Mesenchymal stem cell (in vitro differentiated cells and primary cell): ENCODE measurements around the gene PCP4.

Experiments used
- DNase-seq: peaks from one replicate; pipeline ENCODE4 v3.0.0-alpha.2; 2013
- H2AFZ ChIP-seq: one replicate; pipeline ENCODE4 v1.6.1; 2013; ENCODE audit warnings: low read depth, mild to moderate bottlenecking, control low read depth, inconsistent platforms, low read length, moderate library complexity
- H2AK5ac ChIP-seq: 2 replicates; pipeline ENCODE4 v1.6.1; 2013; ENCODE audit warnings: low read length, moderate library complexity, mild to moderate bottlenecking, inconsistent platforms; ENCODE audit not compliant: severe bottlenecking
- H2BK120ac ChIP-seq: one replicate; pipeline ENCODE4 v1.6.1; 2013; ENCODE audit warnings: low read depth, mild to moderate bottlenecking, inconsistent platforms, low read length, moderate library complexity
- H2BK12ac ChIP-seq, 2 experiments: one replicate each; pipeline ENCODE4 v1.6.1; 2013; ENCODE audit warnings: inconsistent platforms in 2 of 2, low read length in 2 of 2, mild to moderate bottlenecking in 2 of 2, moderate library complexity in 2 of 2, control low read depth in 1 of 2
- H2BK15ac ChIP-seq: one replicate; pipeline ENCODE4 v1.6.1; 2013; ENCODE audit warnings: mild to moderate bottlenecking, low read depth, inconsistent platforms; ENCODE audit not compliant: poor library complexity, severe bottlenecking
- H2BK5ac ChIP-seq: 2 replicates; pipeline ENCODE4 v1.6.1; 2013; ENCODE audit warnings: low read depth, mild to moderate bottlenecking, low read length, control low read depth, inconsistent platforms; ENCODE audit not compliant: poor library complexity, severe bottlenecking
- H3K14ac ChIP-seq, 2 experiments: one replicate each; pipeline ENCODE4 v1.6.1; 2013; ENCODE audit warnings: inconsistent platforms in 2 of 2, low read length in 2 of 2, control low read depth in 1 of 2, mild to moderate bottlenecking in 1 of 2, moderate library complexity in 1 of 2
- H3K18ac ChIP-seq, 2 experiments: one replicate each; pipeline ENCODE4 v1.6.1; 2013; ENCODE audit warnings: inconsistent platforms in 2 of 2, low read length in 2 of 2, control low read depth in 1 of 2, low read depth in 1 of 2, mild to moderate bottlenecking in 1 of 2
- H3K23ac ChIP-seq, 2 experiments: one replicate each; pipeline ENCODE4 v1.6.1; 2013; ENCODE audit warnings: inconsistent platforms in 2 of 2, low read length in 2 of 2, mild to moderate bottlenecking in 2 of 2, moderate library complexity in 2 of 2, control low read depth in 1 of 2
- H3K27ac ChIP-seq: 2 replicates; pipeline ENCODE4 v1.5.1; 2013; ENCODE audit warnings: mild to moderate bottlenecking, moderate library complexity, low read length, control low read depth, inconsistent platforms; ENCODE audit not compliant: poor library complexity, severe bottlenecking
- H3K27me3 ChIP-seq, 2 experiments: 2 replicates each; pipeline versions ENCODE4 v1.6.1 to v1.7.0; 2013; ENCODE audit warnings: low read length in 2 of 2, mild to moderate bottlenecking in 2 of 2, moderate library complexity in 2 of 2, control low read depth in 1 of 2, inconsistent platforms in 1 of 2; ENCODE audit not compliant: control insufficient read depth in 1 of 2, insufficient read depth in 1 of 2
- H3K36me3 ChIP-seq, 2 experiments: 2 replicates each; pipeline versions ENCODE4 v1.6.1 to v1.7.0; 2013; ENCODE audit warnings: low read length in 2 of 2, control low read depth in 1 of 2, inconsistent platforms in 1 of 2, low read depth in 1 of 2, mild to moderate bottlenecking in 1 of 2; ENCODE audit not compliant: insufficient read depth in 2 of 2, control insufficient read depth in 1 of 2
- H3K4ac ChIP-seq, 2 experiments: one replicate each; pipeline ENCODE4 v1.6.1; 2013; ENCODE audit warnings: inconsistent platforms in 2 of 2, low read length in 2 of 2, mild to moderate bottlenecking in 2 of 2, moderate library complexity in 2 of 2, control low read depth in 1 of 2, low read depth in 1 of 2
- H3K4me1 ChIP-seq: 2 replicates; pipeline ENCODE4 v1.6.1; 2013; ENCODE audit warnings: low read depth, low read length, control low read depth; ENCODE audit not compliant: control insufficient read depth, insufficient read depth
- H3K4me2 ChIP-seq: 2 replicates; pipeline ENCODE4 v1.6.1; 2013; ENCODE audit warnings: low read length, mild to moderate bottlenecking, inconsistent platforms; ENCODE audit not compliant: poor library complexity, severe bottlenecking
- H3K4me3 ChIP-seq, 2 experiments: 2 replicates each; pipeline versions ENCODE4 v1.5.1 to v1.7.0; 2013; ENCODE audit warnings: low read length in 2 of 2, mild to moderate bottlenecking in 2 of 2, control low read depth in 1 of 2, low read depth in 1 of 2; ENCODE audit not compliant: insufficient read depth in 1 of 2
- H3K79me1 ChIP-seq: replicated peaks from 2 replicates; pipeline ENCODE4 v1.6.1; 2013; ENCODE audit warnings: mild to moderate bottlenecking, control low read depth, low read length, inconsistent platforms; ENCODE audit not compliant: poor library complexity, severe bottlenecking
- H3K9ac ChIP-seq: 2 replicates; pipeline ENCODE4 v1.7.0; 2013; ENCODE audit warnings: mild to moderate bottlenecking, low read length, moderate library complexity
- H3K9me3 ChIP-seq: 2 replicates; pipeline ENCODE4 v1.7.0; 2013; ENCODE audit warnings: mild to moderate bottlenecking, low read length; ENCODE audit not compliant: control insufficient read depth
- H4K8ac ChIP-seq: one replicate; pipeline ENCODE4 v1.6.1; 2013; ENCODE audit warnings: inconsistent platforms, mild to moderate bottlenecking, low read length, moderate library complexity
- H4K91ac ChIP-seq: one replicate; pipeline ENCODE4 v1.6.1; 2013; ENCODE audit warnings: mild to moderate bottlenecking, low read length, inconsistent platforms
- WGBS: methylation state at CpG from one replicate; pipeline ENCODE4 v1.1.7; 2013; ENCODE audit warnings: mixed read lengths; 5-methylcytosine and 5-hydroxymethylcytosine counted together

PCP4 gene

DNA sequence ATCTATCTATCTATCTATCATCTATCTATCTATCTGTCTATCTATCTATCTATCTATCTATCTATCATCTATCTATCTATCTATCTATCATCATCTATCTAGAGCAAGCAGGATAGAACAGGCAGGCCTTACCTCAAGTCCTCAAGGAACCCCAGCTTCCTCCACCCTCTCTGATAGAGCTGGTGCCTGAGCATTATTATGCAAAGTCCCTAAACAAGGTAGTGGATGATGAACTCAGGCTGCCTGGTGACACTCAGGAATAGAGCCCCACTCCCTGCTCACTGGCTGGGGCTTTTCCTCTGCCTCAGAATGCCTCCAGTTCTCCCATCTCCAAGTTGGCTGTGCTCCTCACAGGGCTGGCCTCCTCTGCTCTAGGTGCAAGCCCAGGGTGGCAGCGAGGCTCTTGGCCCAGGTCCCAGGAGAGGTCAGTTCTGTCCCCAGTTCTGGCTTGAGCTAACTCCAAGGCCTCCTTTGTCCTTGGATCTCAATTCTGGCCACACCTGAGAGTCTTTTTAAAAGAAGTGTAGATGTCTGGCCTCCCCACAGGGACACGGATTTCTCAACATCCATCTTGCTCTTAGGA lies 60.2 kb downstream of the PCP4 start:
- no peaks in the 10 kb centered on the region for H3K4me1 ChIP-seq
- H3K36me3 ChIP-seq = no peaks in the 10 kb centered on the region
- H3K79me1 ChIP-seq = no peaks in the 10 kb centered on the region
- H3K14ac ChIP-seq = no peak overlapping the region
- H2BK5ac ChIP-seq = no peak overlapping the region
- no peak overlapping the region for H3K23ac ChIP-seq
- H3K27me3 ChIP-seq = no peaks in the 10 kb centered on the region
- no peak overlapping the region for H3K9ac ChIP-seq
- H4K91ac ChIP-seq = no peak overlapping the region
- no peak overlapping the region for H2BK120ac ChIP-seq
- no peak overlapping the region for H3K4ac ChIP-seq
- H3K4me3 ChIP-seq = no peak overlapping the region
- no peak overlapping the region for H3K27ac ChIP-seq
- H2AFZ ChIP-seq = no peak overlapping the region
- H3K9me3 ChIP-seq = no peaks in the 10 kb centered on the region
- H2AK5ac ChIP-seq = no peak overlapping the region
- H4K8ac ChIP-seq = no peak overlapping the region
- DNase-seq = no peak
- no peak overlapping the region for H3K18ac ChIP-seq
- H2BK15ac ChIP-seq = no peak overlapping the region
- H2BK12ac ChIP-seq = no peak overlapping the region
- H3K4me2 ChIP-seq = no peak overlapping the region
- WGBS = 36% methylated on average over 1 of the region's 2 CpGs

DNA sequence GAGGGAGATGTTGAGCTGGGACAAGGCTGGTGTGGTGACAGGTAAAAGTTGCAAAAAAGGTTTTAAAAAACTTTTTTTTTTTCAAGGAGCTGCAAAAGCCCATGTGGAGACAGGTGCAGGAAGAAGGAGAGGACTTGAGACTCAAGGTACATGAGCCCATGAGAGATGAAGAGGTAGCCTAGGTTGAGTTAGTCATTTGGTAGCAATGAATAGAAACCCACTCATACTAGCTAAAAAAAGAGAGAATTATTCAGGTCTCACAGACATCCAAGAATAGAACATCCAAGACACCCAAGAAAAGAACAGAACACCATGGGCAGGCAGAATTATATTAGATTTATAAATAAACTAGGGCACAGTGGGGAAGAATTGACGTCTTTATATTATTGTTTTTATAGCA lies 65.1 kb downstream of the PCP4 start:
- no peak overlapping the region for H4K8ac ChIP-seq
- H3K4me3 ChIP-seq = no peak overlapping the region
- H3K18ac ChIP-seq = no peak overlapping the region
- H3K23ac ChIP-seq = no peak overlapping the region
- no peaks in the 10 kb centered on the region for H3K36me3 ChIP-seq
- H3K9me3 ChIP-seq = no peaks in the 10 kb centered on the region
- no peak overlapping the region for H3K4me2 ChIP-seq
- H2BK12ac ChIP-seq = no peak overlapping the region
- no peak overlapping the region for H3K27ac ChIP-seq
- H3K14ac ChIP-seq = no peak overlapping the region
- H2BK5ac ChIP-seq = no peak overlapping the region
- H3K9ac ChIP-seq = no peak overlapping the region
- no peak overlapping the region for H2BK120ac ChIP-seq
- H2BK15ac ChIP-seq = no peak overlapping the region
- no peak overlapping the region for H4K91ac ChIP-seq
- no peak overlapping the region for H2AFZ ChIP-seq
- H2AK5ac ChIP-seq = no peak overlapping the region
- WGBS = 80% methylated on average over 1 of the region's 1 CpG
- no peak for DNase-seq
- H3K27me3 ChIP-seq = no peaks in the 10 kb centered on the region
- H3K4me1 ChIP-seq = no peaks in the 10 kb centered on the region
- no peak overlapping the region for H3K4ac ChIP-seq
- no peaks in the 10 kb centered on the region for H3K79me1 ChIP-seq

DNA sequence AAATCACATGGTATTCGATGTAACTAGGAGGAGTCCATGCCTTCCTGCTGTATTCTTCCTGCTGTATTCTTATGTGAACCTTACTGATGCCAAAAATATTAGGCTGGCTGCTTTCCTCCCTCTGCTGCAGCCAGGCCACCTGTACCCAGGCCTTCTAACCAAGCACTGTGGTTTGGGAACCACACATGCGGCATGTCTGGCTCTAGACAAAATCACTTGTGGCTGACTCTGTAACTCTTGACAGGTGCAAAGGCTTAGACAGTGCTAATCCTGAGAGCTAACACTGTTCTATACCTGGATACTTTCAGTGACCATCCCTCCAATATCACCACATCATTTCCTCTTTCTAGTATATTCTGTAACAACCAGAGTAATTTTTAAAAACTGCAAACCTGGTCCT lies 67.7 kb downstream of the PCP4 start:
- Histone ChIP-seq H2BK5ac (no peak overlapping the region), H3K4me2 (no peak overlapping the region), H2AK5ac (no peak overlapping the region), H3K36me3 (no peaks in the 10 kb centered on the region), H3K14ac (no peak overlapping the region), H3K9me3 (no peaks in the 10 kb centered on the region), H4K91ac (no peak overlapping the region), H4K8ac (no peak overlapping the region), H3K79me1 (no peaks in the 10 kb centered on the region), H3K9ac (no peak overlapping the region), H2AFZ (no peak overlapping the region), H3K27ac (no peak overlapping the region), H3K4ac (no peak overlapping the region), H3K27me3 (no peaks in the 10 kb centered on the region), H3K23ac (no peak overlapping the region), H2BK12ac (no peak overlapping the region), H3K4me3 (no peak overlapping the region), H2BK120ac (no peak overlapping the region), H3K18ac (no peak overlapping the region), H3K4me1 (no peaks in the 10 kb centered on the region), H2BK15ac (no peak overlapping the region)
- whole genome bisulfite sequencing = 73% methylated on average over 2 of the region's 2 CpGs
- DNase-seq = no peak

DNA sequence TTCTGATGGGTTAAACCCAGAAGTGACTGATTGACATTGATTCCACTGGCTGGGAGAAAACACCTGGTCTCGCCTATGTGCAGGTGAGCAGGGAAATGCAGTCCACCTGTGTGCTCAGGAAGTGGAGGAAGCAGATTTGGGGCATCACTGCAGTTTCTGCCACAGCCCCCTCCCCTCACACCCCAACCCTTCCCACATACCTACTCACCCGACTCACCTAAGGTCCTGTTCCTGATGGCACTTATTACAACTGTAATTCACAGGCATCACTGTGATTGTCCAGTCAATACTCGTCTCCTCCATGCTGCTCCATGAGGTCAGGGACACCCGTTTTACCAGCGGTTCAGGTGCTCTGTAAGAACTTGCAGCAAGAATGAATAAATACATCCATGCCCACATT lies 68.5 kb downstream of the PCP4 start:
- Histone ChIP-seq H2BK15ac (no peak overlapping the region), H3K14ac (no peak overlapping the region), H3K23ac (no peak overlapping the region), H3K4ac (no peak overlapping the region), H2BK5ac (no peak overlapping the region), H3K9me3 (no peaks in the 10 kb centered on the region), H2BK120ac (no peak overlapping the region), H3K79me1 (no peaks in the 10 kb centered on the region), H2BK12ac (no peak overlapping the region), H3K4me3 (no peak overlapping the region), H3K18ac (no peak overlapping the region), H3K27ac (no peak overlapping the region), H3K36me3 (no peaks in the 10 kb centered on the region), H4K91ac (no peak overlapping the region), H2AK5ac (no peak overlapping the region), H3K27me3 (no peaks in the 10 kb centered on the region), H4K8ac (no peak overlapping the region), H3K4me2 (no peak overlapping the region), H2AFZ (no peak overlapping the region), H3K4me1 (no peaks in the 10 kb centered on the region), H3K9ac (no peak overlapping the region)
- WGBS = 70% methylated on average over 5 of the region's 5 CpGs
- DNase-seq = no peak
